GM13977 (cell line): ENCODE data around the gene APLP1.
A peak's percentile ranks its signal among the peaks of the same experiment; 100 is the strongest.

ENCODE experiments used
- DNase-seq: peaks from one replicate; pipeline ENCODE4 v3.0.0; 2012; ENCODE audit warnings: low spot score
- CTCF ChIP-seq: IDR thresholded peaks from 2 replicates; pipeline ENCODE4 v1.5.1; 2012; ENCODE audit warnings: mild to moderate bottlenecking, control low read depth; ENCODE audit not compliant: insufficient read depth; ENCODE audit errors: extremely low read depth, missing control alignments
- in situ Hi-C: fragments of 300-500 bp; cut with MboI; formaldehyde crosslinking; loops from one replicate; pipeline ENCODE4 v1.12.0; 2022; ENCODE audit warnings: low sequenced_read_pairs, low pct_unique_long_range_greater_than_20kb, mixed read lengths, inconsistent platforms; ENCODE audit not compliant: unreplicated experiment

The APLP1 gene

DNA sequence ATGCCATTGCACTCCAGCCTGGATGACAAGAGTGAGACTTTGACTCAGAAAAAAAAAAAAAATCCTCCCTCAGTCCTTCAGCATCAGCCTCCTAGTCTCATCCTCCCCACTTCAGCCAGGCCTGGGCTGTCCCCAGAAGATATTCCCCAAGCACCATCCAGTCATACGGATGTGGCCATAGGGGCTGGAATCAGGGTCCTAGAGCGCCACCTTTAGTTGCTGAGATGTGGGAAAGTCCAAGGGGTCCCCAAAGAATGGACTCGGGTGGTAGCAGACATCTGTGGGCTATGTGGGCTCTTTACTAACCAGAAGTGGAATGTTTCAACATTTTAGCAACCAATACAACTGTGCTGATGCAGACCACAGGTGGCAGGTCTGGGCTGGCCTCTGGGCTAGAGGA lies 42.8 kb downstream of the APLP1 start:
- no peak for DNase-seq
- in situ Hi-C loops, result no loop called here
- peak; percentile 22 for TF ChIP-seq CTCF

- no peak for DNase-seq
- TF ChIP-seq CTCF, result no peak
- in situ Hi-C loops, result no loop called here
These were observed 43.4 kb downstream of the APLP1 start for GRCh38 chr19:35911790-35912189.

DNA sequence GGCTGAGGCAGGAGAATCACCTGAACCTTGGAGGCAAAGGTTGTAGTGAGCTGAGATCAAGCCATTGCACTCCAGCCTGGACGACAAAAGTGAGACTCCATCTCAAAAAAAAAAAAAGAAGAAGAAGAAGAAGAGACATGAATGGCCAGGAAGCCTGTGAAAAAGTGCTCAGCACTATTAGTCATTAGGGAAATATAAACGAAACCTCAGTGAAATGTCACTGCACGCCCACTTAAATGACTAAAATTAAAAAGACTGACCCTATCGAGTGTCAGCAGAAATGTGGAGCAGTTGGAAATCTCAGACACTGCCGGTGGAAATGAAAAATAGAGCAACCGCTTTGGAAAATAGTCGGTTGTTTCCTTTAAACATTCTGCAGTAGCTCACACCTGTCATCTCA lies 45.2 kb downstream of the APLP1 start:
- in situ Hi-C loops, result no loop called here
- TF ChIP-seq CTCF, result no peak
- peak; percentile 36 for DNase-seq

- in situ Hi-C loops, result no loop called here
- no peak for TF ChIP-seq CTCF
- peak; percentile 24 for DNase-seq
These were observed 47.1 kb downstream of the APLP1 start for GRCh38 chr19:35915443-35915842.

DNA sequence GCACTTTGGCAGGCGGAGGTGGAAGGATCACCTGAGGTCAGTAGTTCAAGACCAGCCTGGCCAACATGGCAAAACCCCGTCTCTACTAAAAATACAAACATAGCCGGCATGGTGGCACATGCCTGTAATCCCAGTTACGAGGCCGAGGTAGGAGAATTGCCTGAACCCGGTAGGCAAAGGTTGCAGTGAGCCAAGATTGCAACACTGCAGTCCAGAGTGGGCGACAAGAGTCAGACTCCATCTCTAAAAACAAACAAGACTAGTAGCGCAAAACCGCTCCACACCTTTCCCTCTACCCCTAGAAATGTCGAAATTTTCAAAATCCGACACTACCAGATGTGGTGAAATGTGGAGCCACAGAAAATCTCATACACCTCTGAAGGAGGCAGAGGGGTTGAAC lies 50.9 kb downstream of the APLP1 start:
- no peak for TF ChIP-seq CTCF
- in situ Hi-C loops, result no loop called here
- no peak for DNase-seq

DNA sequence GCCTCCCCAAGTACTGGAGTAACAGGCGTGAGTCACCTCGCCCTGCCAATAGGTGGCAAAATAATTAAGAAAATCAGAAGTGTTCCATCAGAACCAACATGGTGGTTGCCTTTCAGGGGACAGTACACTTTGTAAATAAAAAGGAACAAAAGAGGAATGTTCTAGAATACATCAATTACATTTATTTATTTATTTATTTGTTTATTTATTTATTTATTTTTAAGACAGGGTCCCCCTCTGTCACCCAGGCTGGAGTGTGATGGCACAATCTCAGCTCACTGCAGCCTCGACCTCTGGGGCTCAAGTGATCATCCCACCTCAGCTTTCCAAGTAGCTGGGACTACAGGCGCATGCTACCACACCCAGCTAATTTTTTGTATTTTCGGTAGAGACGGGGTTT lies 52.6 kb downstream of the APLP1 start:
- in situ Hi-C loops, result no loop called here
- DNase-seq, result no peak
- TF ChIP-seq CTCF, result no peak

- no peak for TF ChIP-seq CTCF
- in situ Hi-C loops, result no loop called here
- no peak for DNase-seq
These were observed 57.1 kb downstream of the APLP1 start for GRCh38 chr19:35925501-35925900.
